GM06990 (cell line): ENCODE data around the gene SYNGR4.

ENCODE experiments used
- DNase-seq: peaks from one replicate; pipeline ENCODE4 v3.0.0-alpha.2; 2011; ENCODE audit not compliant: insufficient read length; ENCODE audit errors: extremely low read depth
- H3K27me3 ChIP-seq: replicated peaks from 2 replicates; pipeline ENCODE4 v1.6.0; 2011; ENCODE audit warnings: low read length; ENCODE audit not compliant: control insufficient read depth, insufficient read depth
- H3K36me3 ChIP-seq: 2 replicates; pipeline ENCODE4 v1.5.1; 2011; ENCODE audit warnings: low read length; ENCODE audit not compliant: control insufficient read depth, insufficient read depth
- H3K4me3 ChIP-seq: replicated peaks from 2 replicates; pipeline ENCODE4 v1.5.1; 2011; ENCODE audit warnings: low read depth, mild to moderate bottlenecking, control low read depth, low read length
- CTCF ChIP-seq: IDR thresholded peaks from 2 replicates; pipeline ENCODE4 v1.5.1; 2011; ENCODE audit warnings: low read length, control low read depth, mild to moderate bottlenecking, inconsistent platforms; ENCODE audit not compliant: insufficient read depth, poor library complexity, severe bottlenecking

Gene SYNGR4

GRCh38 chr19:48355365-48355954 is 8.7 kb upstream of the SYNGR4 start:
- no peak for DNase-seq
- no peaks in the 10 kb centered on the region for H3K36me3 ChIP-seq
- TF ChIP-seq CTCF, result no peak
- H3K27me3 ChIP-seq, result no peaks in the 10 kb centered on the region
- no peak overlapping the region for H3K4me3 ChIP-seq

- no peaks in the 10 kb centered on the region for H3K27me3 ChIP-seq
- DNase-seq, result no peak
- TF ChIP-seq CTCF, result no peak
- H3K4me3 ChIP-seq, result no peak overlapping the region
- H3K36me3 ChIP-seq, result no peaks in the 10 kb centered on the region
Observed at GRCh38 chr19:48359123-48359522, 5.0 kb upstream of the SYNGR4 start.

- H3K36me3 ChIP-seq, result no peaks in the 10 kb centered on the region
- no peaks in the 10 kb centered on the region for H3K27me3 ChIP-seq
- TF ChIP-seq CTCF, result no peak
- H3K4me3 ChIP-seq, result no peak overlapping the region
- no peak for DNase-seq
Observed at GRCh38 chr19:48361912-48362311, 2.3 kb upstream of the SYNGR4 start.

GRCh38 chr19:48362716-48363499 is 1.3 kb upstream of the SYNGR4 start:
- DNase-seq, result peak; percentile 88

GRCh38 chr19:48363500-48363809 is 712 bp upstream of the SYNGR4 start:
- no peak for TF ChIP-seq CTCF
- no peak for DNase-seq
- H3K4me3 ChIP-seq, result peak overlapping the region; percentile 70

More at GRCh38 chr19:48362716-48363499, 1.3 kb upstream of the SYNGR4 start:
- TF ChIP-seq CTCF, result no peak
- H3K4me3 ChIP-seq, result peak overlapping the region; percentile 70
- H3K36me3 ChIP-seq, result no peaks in the 10 kb centered on the region
- no peaks in the 10 kb centered on the region for H3K27me3 ChIP-seq

More at GRCh38 chr19:48363500-48363809, 712 bp upstream of the SYNGR4 start:
- H3K27me3 ChIP-seq, result no peaks in the 10 kb centered on the region
- H3K36me3 ChIP-seq, result no peaks in the 10 kb centered on the region
